ENCODE results near the gene AGRN.
A peak's percentile ranks its signal among the peaks of the same experiment; 100 is the strongest.

The AGRN gene

GRCh38 chr1:1038694-1039093, 18.8 kb downstream of the AGRN start:
- Histone ChIP-seq H3K36me3 (ENCODE audit: insufficient read depth, low read length) (no peaks in the 10 kb centered on the region), H3K4me2 (ENCODE audit: low read length) (no peak overlapping the region), H3K4me3 (ENCODE audit: low read length) (no peak overlapping the region), H3K9me3 (replicated peaks; ENCODE audit: low read length) (no peaks in the 10 kb centered on the region), H3K9ac (ENCODE audit: low read depth, low read length) (no peak overlapping the region), H3K4me1 (ENCODE audit: control insufficient read depth, insufficient read depth, low read length) (peaks cover 8% of the 10 kb centered on the region), H3K27me3 (ENCODE audit: control insufficient read depth, insufficient read depth, low read length) (peaks cover 23% of the 10 kb centered on the region)

- Histone ChIP-seq H3K4me3 (ENCODE audit: low read length) (no peak overlapping the region), H3K27me3 (ENCODE audit: control insufficient read depth, insufficient read depth, low read length) (peaks cover 17% of the 10 kb centered on the region), H3K4me1 (ENCODE audit: control insufficient read depth, insufficient read depth, low read length) (peaks cover 8% of the 10 kb centered on the region), H3K4me2 (ENCODE audit: low read length) (no peak overlapping the region), H3K9ac (ENCODE audit: low read depth, low read length) (no peak overlapping the region), H3K9me3 (replicated peaks; ENCODE audit: low read length) (no peaks in the 10 kb centered on the region), H3K36me3 (ENCODE audit: insufficient read depth, low read length) (no peaks in the 10 kb centered on the region)
Observed at GRCh38 chr1:1039145-1039910, 19.4 kb downstream of the AGRN start.

- H3K4me2 ChIP-seq (ENCODE audit: low read length) = peak overlapping the region; percentile 95
- peak overlapping the region; percentile 71 for H3K4me3 ChIP-seq (ENCODE audit: low read length)
- no peaks in the 10 kb centered on the region for H3K36me3 ChIP-seq (ENCODE audit: insufficient read depth, low read length)
- H3K4me1 ChIP-seq (ENCODE audit: control insufficient read depth, insufficient read depth, low read length) = peaks cover 8% of the 10 kb centered on the region
- H3K9ac ChIP-seq (ENCODE audit: low read depth, low read length) = no peak overlapping the region
- H3K9me3 ChIP-seq (replicated peaks; ENCODE audit: low read length) = no peaks in the 10 kb centered on the region
- H3K27me3 ChIP-seq (ENCODE audit: control insufficient read depth, insufficient read depth, low read length) = peaks cover 15% of the 10 kb centered on the region
Observed at GRCh38 chr1:1040004-1040991, 20.4 kb downstream of the AGRN start.

GRCh38 chr1:1041092-1041523, 21.2 kb downstream of the AGRN start:
- peaks cover 15% of the 10 kb centered on the region for H3K27me3 ChIP-seq (ENCODE audit: control insufficient read depth, insufficient read depth, low read length)
- peaks cover 8% of the 10 kb centered on the region for H3K4me1 ChIP-seq (ENCODE audit: control insufficient read depth, insufficient read depth, low read length)
- H3K4me2 ChIP-seq (ENCODE audit: low read length) = no peak overlapping the region
- no peaks in the 10 kb centered on the region for H3K9me3 ChIP-seq (replicated peaks; ENCODE audit: low read length)
- no peak overlapping the region for H3K4me3 ChIP-seq (ENCODE audit: low read length)
- no peak overlapping the region for H3K9ac ChIP-seq (ENCODE audit: low read depth, low read length)
- no peaks in the 10 kb centered on the region for H3K36me3 ChIP-seq (ENCODE audit: insufficient read depth, low read length)

GRCh38 chr1:1041873-1042272, 22.0 kb downstream of the AGRN start:
- Histone ChIP-seq H3K4me1 (ENCODE audit: control insufficient read depth, insufficient read depth, low read length) (peaks cover 8% of the 10 kb centered on the region), H3K4me3 (ENCODE audit: low read length) (no peak overlapping the region), H3K36me3 (ENCODE audit: insufficient read depth, low read length) (no peaks in the 10 kb centered on the region), H3K9me3 (replicated peaks; ENCODE audit: low read length) (no peaks in the 10 kb centered on the region), H3K9ac (ENCODE audit: low read depth, low read length) (no peak overlapping the region), H3K27me3 (ENCODE audit: control insufficient read depth, insufficient read depth, low read length) (peaks cover 15% of the 10 kb centered on the region), H3K4me2 (ENCODE audit: low read length) (no peak overlapping the region)

- peaks cover 8% of the 10 kb centered on the region for H3K4me1 ChIP-seq (ENCODE audit: control insufficient read depth, insufficient read depth, low read length)
- H3K4me3 ChIP-seq (ENCODE audit: low read length) = no peak overlapping the region
- H3K9ac ChIP-seq (ENCODE audit: low read depth, low read length) = no peak overlapping the region
- peaks cover 15% of the 10 kb centered on the region for H3K27me3 ChIP-seq (ENCODE audit: control insufficient read depth, insufficient read depth, low read length)
- no peaks in the 10 kb centered on the region for H3K36me3 ChIP-seq (ENCODE audit: insufficient read depth, low read length)
- no peaks in the 10 kb centered on the region for H3K9me3 ChIP-seq (replicated peaks; ENCODE audit: low read length)
- no peak overlapping the region for H3K4me2 ChIP-seq (ENCODE audit: low read length)
Observed at GRCh38 chr1:1042835-1043234, 22.9 kb downstream of the AGRN start.

GRCh38 chr1:1043411-1043810, 23.5 kb downstream of the AGRN start:
- Histone ChIP-seq H3K36me3 (ENCODE audit: insufficient read depth, low read length) (no peaks in the 10 kb centered on the region), H3K27me3 (ENCODE audit: control insufficient read depth, insufficient read depth, low read length) (peaks cover 12% of the 10 kb centered on the region), H3K9ac (ENCODE audit: low read depth, low read length) (no peak overlapping the region)

GRCh38 chr1:1043921-1044320, 24.0 kb downstream of the AGRN start:
- no peak overlapping the region for H3K4me3 ChIP-seq (ENCODE audit: low read length)
- peaks cover 7% of the 10 kb centered on the region for H3K27me3 ChIP-seq (ENCODE audit: control insufficient read depth, insufficient read depth, low read length)
- H3K9ac ChIP-seq (ENCODE audit: low read depth, low read length) = no peak overlapping the region
- H3K36me3 ChIP-seq (ENCODE audit: insufficient read depth, low read length) = no peaks in the 10 kb centered on the region
- no peak overlapping the region for H3K4me2 ChIP-seq (ENCODE audit: low read length)
- peaks cover 8% of the 10 kb centered on the region for H3K4me1 ChIP-seq (ENCODE audit: control insufficient read depth, insufficient read depth, low read length)
- H3K9me3 ChIP-seq (replicated peaks; ENCODE audit: low read length) = no peaks in the 10 kb centered on the region

More at GRCh38 chr1:1043411-1043810, 23.5 kb downstream of the AGRN start:
- peaks cover 8% of the 10 kb centered on the region for H3K4me1 ChIP-seq (ENCODE audit: control insufficient read depth, insufficient read depth, low read length)
- H3K4me2 ChIP-seq (ENCODE audit: low read length) = no peak overlapping the region
- H3K9me3 ChIP-seq (replicated peaks; ENCODE audit: low read length) = no peaks in the 10 kb centered on the region
- no peak overlapping the region for H3K4me3 ChIP-seq (ENCODE audit: low read length)

GRCh38 chr1:1044455-1045078, 24.6 kb downstream of the AGRN start:
- no peaks in the 10 kb centered on the region for H3K36me3 ChIP-seq (ENCODE audit: insufficient read depth, low read length)
- peaks cover 8% of the 10 kb centered on the region for H3K4me1 ChIP-seq (ENCODE audit: control insufficient read depth, insufficient read depth, low read length)
- H3K9ac ChIP-seq (ENCODE audit: low read depth, low read length) = no peak overlapping the region
- no peak overlapping the region for H3K4me2 ChIP-seq (ENCODE audit: low read length)
- peaks cover 5% of the 10 kb centered on the region for H3K27me3 ChIP-seq (ENCODE audit: control insufficient read depth, insufficient read depth, low read length)
- H3K9me3 ChIP-seq (replicated peaks; ENCODE audit: low read length) = no peaks in the 10 kb centered on the region
- H3K4me3 ChIP-seq (ENCODE audit: low read length) = no peak overlapping the region

GRCh38 chr1:1045129-1045528, 25.2 kb downstream of the AGRN start:
- no peak overlapping the region for H3K4me2 ChIP-seq (ENCODE audit: low read length)
- peaks cover under 1% of the 10 kb centered on the region for H3K27me3 ChIP-seq (ENCODE audit: control insufficient read depth, insufficient read depth, low read length)
- H3K36me3 ChIP-seq (ENCODE audit: insufficient read depth, low read length) = no peaks in the 10 kb centered on the region
- H3K4me1 ChIP-seq (ENCODE audit: control insufficient read depth, insufficient read depth, low read length) = peaks cover 5% of the 10 kb centered on the region
- H3K9me3 ChIP-seq (replicated peaks; ENCODE audit: low read length) = no peaks in the 10 kb centered on the region
- H3K4me3 ChIP-seq (ENCODE audit: low read length) = no peak overlapping the region
- H3K9ac ChIP-seq (ENCODE audit: low read depth, low read length) = no peak overlapping the region

- Histone ChIP-seq H3K27me3 (ENCODE audit: control insufficient read depth, insufficient read depth, low read length) (no peaks in the 10 kb centered on the region), H3K4me1 (ENCODE audit: control insufficient read depth, insufficient read depth, low read length) (no peaks in the 10 kb centered on the region), H3K9me3 (replicated peaks; ENCODE audit: low read length) (no peaks in the 10 kb centered on the region), H3K4me3 (ENCODE audit: low read length) (no peak overlapping the region), H3K9ac (ENCODE audit: low read depth, low read length) (no peak overlapping the region), H3K4me2 (ENCODE audit: low read length) (no peak overlapping the region), H3K36me3 (ENCODE audit: insufficient read depth, low read length) (no peaks in the 10 kb centered on the region)
Observed at GRCh38 chr1:1046243-1046642, 26.3 kb downstream of the AGRN start.
